Left hindlimb (tissue), 1 donor: ENCODE data around the gene BUB3.

Experiments used
- DNase-seq: peaks from one replicate; pipeline ENCODE4 v3.0.0-alpha.2; 2018

Gene BUB3

GRCh38 chr10:123141791-123142700, 12.2 kb upstream of the BUB3 start:
- no peak for DNase-seq

GRCh38 chr10:123142701-123143161, 11.5 kb upstream of the BUB3 start:
- DNase-seq: no peak

GRCh38 chr10:123143162-123143824, 10.9 kb upstream of the BUB3 start:
- no peak for DNase-seq

- DNase-seq: no peak
These were observed 10.4 kb upstream of the BUB3 start for GRCh38 chr10:123143825-123144168.

- DNase-seq: no peak
These were observed 9.3 kb upstream of the BUB3 start for GRCh38 chr10:123144697-123145541.

GRCh38 chr10:123145542-123146012, 8.6 kb upstream of the BUB3 start:
- no peak for DNase-seq

- no peak for DNase-seq
These were observed 7.9 kb upstream of the BUB3 start for GRCh38 chr10:123146013-123146893.

- no peak for DNase-seq
These were observed 7.1 kb upstream of the BUB3 start for GRCh38 chr10:123146894-123147634.

- no peak for DNase-seq
These were observed 6.4 kb upstream of the BUB3 start, which contains the start of gene HMX2 for GRCh38 chr10:123147635-123148413. Gene HMX2 (plus strand): TSS chr10:123148136. CDS start chr10:123148379, 243 bp downstream.

GRCh38 chr10:123148414-123149161, 5.6 kb upstream of the BUB3 start:
- DNase-seq: no peak

- DNase-seq: no peak
These were observed 5.0 kb upstream of the BUB3 start for GRCh38 chr10:123149162-123149567.

- no peak for DNase-seq
These were observed 4.5 kb upstream of the BUB3 start for GRCh38 chr10:123149568-123150270.

GRCh38 chr10:123150271-123150985, 3.8 kb upstream of the BUB3 start:
- DNase-seq: no peak

GRCh38 chr10:123150986-123151736, 3.0 kb upstream of the BUB3 start:
- DNase-seq: no peak

- DNase-seq: no peak
These were observed 2.5 kb upstream of the BUB3 start for GRCh38 chr10:123151737-123152135.

- DNase-seq: no peak
These were observed 613 bp upstream of the BUB3 start for GRCh38 chr10:123153486-123154091.
